GM19397 (cell line): ENCODE measurements around the gene RGP1.

Experiments used
- ATAC-seq: cut with Tn5 transposase; IDR thresholded peaks from one replicate; pipeline ENCODE4 v1.9.1; 2021; ENCODE audit warnings: mild to moderate bottlenecking, moderate library complexity; ENCODE audit not compliant: unreplicated experiment

Gene RGP1

GRCh38 chr9:35798658-35799374 lies 49.7 kb downstream of the RGP1 start:
- ATAC-seq = no peak

DNA sequence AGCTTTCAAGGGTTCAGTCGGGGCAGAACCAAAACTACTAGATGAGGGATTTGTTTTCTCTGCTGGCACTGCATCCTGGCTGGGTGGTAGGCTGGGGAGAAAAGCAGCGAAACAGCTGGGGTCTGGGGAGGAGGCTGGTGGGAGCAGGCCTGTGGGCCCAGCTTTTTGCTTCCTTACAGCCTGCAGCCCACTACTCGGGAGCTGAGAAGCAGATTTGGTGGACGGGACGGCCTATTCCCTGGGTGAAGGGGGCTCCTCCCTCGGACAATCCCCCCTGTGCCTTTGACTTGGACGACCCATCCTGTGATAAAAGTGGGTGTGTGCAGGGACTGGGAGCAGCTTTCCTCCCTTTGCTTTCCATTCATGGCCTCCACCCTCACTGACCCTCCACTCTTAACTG lies 51.4 kb downstream of the RGP1 start:
- no peak for ATAC-seq

- ATAC-seq = no peak
Observed at GRCh38 chr9:35801328-35802128, 52.4 kb downstream of the RGP1 start.

- ATAC-seq = no peak
Observed at GRCh38 chr9:35806101-35806500, 57.0 kb downstream of the RGP1 start.
